Body of pancreas (tissue), 4 donors: ENCODE data around the gene NRXN2.

Source experiments
- POLR2A ChIP-seq, 3 donors: fragments of 450-650 bp; IDR thresholded peaks; one replicate each; pipeline ENCODE4 v1.6.1; 2016; ENCODE audit warnings: antibody characterized with exemption in 3 of 3, mild to moderate bottlenecking in 2 of 3
- TF ChIP-seq, protein P1 (sequence below), 7 experiments: fragments of 450-650 bp in 4 of 7; fragments of 200-600 bp in 3 of 7; sonication (generic) in 3 of 7; IDR thresholded peaks; one replicate each; pipeline ENCODE4 v1.5.1; 2016 to 2019; ENCODE audit warnings: antibody characterized with exemption in 7 of 7

DNA sequence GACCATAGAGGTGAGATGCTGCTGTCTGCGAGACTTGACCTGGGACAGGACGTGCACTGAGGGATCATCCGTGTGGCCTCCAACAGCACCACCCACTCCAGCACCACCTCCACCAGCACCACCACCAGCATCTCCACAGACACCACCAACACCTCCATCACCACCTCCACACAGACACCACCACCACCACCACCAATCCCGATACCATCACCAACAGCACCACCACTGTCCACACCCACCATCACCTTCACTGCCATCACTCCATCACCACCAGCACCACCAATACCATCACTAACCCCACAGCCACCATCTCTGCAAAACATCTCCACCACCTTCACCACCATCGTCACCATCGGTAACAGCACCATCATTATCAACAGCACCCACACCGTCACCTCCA, 158.6 kb downstream of the NRXN2 start:
- TF ChIP-seq, protein P1, sequence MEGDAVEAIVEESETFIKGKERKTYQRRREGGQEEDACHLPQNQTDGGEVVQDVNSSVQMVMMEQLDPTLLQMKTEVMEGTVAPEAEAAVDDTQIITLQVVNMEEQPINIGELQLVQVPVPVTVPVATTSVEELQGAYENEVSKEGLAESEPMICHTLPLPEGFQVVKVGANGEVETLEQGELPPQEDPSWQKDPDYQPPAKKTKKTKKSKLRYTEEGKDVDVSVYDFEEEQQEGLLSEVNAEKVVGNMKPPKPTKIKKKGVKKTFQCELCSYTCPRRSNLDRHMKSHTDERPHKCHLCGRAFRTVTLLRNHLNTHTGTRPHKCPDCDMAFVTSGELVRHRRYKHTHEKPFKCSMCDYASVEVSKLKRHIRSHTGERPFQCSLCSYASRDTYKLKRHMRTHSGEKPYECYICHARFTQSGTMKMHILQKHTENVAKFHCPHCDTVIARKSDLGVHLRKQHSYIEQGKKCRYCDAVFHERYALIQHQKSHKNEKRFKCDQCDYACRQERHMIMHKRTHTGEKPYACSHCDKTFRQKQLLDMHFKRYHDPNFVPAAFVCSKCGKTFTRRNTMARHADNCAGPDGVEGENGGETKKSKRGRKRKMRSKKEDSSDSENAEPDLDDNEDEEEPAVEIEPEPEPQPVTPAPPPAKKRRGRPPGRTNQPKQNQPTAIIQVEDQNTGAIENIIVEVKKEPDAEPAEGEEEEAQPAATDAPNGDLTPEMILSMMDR (IDR thresholded peaks at IDR 0.05) = no peak
- TF ChIP-seq POLR2A (IDR thresholded peaks at IDR 0.05) = no peak
